Astrocyte of the spinal cord (primary cell): ENCODE results near the gene FAF1.

Experiments used
- DNase-seq: peaks from one replicate; pipeline ENCODE4 v3.0.0; 2011; ENCODE audit warnings: low read depth, low spot score
- H3K4me3 ChIP-seq: 2 replicates; pipeline ENCODE4 v1.5.1; 2011; ENCODE audit warnings: low read depth, mild to moderate bottlenecking, low read length, moderate library complexity
- in situ Hi-C: cut with HindIII; loops from 2 replicates; pipeline ENCODE4 v1.10.0; 2017; ENCODE audit warnings: low sequenced_read_pairs
- TF ChIP-seq, protein P1 (sequence below): IDR thresholded peaks from 2 replicates; pipeline ENCODE4 v1.5.1; 2012; ENCODE audit warnings: low read depth, mild to moderate bottlenecking, low read length, inconsistent platforms

FAF1 gene

DNA sequence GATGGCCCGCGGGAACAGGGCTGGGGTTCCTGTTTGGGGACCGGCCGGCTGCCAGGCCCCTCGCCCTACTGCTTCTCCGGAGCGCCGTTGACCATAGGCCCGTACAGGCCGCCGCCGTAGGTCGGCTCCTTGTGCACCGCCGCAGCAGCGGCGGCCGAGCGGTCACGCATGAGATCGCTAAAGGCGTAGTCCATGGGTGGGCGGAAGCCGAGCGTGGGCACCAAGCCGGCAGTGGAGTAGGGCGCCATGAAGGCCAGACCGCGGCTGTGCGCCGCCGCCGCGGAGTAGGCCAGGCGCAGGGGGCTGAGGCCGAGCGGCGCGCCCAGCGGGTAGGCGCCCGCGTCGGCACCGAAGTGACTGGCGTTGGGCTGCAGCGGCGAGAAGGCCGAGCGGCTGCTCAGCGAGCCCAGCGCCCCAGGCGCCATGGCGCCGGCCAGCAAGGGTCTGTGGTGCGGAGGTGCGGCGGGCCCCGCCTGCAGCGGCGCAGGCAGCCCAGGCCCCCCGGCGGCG lies 541.4 kb downstream of the FAF1 start:
- in situ Hi-C loops: no loop called here
- H3K4me3 ChIP-seq: no peak overlapping the region
- TF ChIP-seq, protein P1, sequence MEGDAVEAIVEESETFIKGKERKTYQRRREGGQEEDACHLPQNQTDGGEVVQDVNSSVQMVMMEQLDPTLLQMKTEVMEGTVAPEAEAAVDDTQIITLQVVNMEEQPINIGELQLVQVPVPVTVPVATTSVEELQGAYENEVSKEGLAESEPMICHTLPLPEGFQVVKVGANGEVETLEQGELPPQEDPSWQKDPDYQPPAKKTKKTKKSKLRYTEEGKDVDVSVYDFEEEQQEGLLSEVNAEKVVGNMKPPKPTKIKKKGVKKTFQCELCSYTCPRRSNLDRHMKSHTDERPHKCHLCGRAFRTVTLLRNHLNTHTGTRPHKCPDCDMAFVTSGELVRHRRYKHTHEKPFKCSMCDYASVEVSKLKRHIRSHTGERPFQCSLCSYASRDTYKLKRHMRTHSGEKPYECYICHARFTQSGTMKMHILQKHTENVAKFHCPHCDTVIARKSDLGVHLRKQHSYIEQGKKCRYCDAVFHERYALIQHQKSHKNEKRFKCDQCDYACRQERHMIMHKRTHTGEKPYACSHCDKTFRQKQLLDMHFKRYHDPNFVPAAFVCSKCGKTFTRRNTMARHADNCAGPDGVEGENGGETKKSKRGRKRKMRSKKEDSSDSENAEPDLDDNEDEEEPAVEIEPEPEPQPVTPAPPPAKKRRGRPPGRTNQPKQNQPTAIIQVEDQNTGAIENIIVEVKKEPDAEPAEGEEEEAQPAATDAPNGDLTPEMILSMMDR: no peak
- DNase-seq: no peak

DNA sequence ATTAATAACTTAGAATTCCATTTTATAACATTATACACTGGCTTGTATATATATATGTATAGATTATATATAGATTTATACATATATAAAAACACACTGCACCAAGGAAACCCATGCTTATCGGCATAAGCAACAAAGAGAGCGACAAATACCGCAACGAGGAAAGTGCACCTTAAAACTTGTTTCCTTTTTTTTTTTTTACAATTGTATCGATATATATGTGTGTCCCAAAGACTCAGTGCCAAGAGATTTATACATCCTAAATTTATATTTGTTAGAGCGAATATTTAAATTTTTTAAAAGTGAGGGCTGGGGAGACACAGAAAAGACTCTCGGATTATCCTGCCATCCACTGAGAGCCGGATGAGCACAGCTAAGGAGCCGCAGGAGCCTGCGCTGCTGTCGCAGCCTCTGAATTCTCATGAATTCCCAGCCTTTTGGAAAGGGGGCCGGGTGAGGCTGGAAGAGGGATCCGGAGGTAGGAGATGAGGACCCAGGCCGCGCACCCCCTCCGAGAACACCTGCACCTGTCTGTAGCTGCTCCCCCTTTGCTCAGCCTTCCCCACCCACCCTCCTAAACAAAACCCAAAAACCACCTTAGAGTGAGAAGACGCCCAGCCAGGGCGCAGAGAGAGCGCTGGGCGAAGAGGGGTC lies 542.0 kb downstream of the FAF1 start:
- TF ChIP-seq, protein P1: no peak
- H3K4me3 ChIP-seq: no peak overlapping the region
- in situ Hi-C loops: no loop called here
- DNase-seq: no peak

DNA sequence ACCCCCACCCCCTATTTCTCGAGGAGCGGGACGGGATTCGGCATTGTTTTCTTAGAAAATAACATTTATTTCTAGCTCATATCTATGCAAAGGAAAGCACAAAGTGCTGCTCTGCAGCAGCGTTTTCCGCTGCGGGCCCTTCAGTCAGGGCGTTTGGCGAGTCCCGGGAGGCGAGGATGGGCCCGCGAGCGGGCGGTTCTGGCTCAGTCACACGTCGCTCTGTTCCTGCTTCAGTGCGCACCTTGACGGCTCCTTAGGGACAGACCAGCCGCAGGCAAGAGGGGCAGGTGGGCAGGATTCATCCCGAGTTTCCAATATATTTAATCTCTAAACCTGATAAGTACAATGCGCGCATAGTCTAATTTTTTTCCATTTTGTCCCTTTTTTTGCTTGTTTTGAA lies 542.6 kb downstream of the FAF1 start:
- TF ChIP-seq, protein P1: no peak
- no peak for DNase-seq
- in situ Hi-C loops: no loop called here
- no peak overlapping the region for H3K4me3 ChIP-seq

DNA sequence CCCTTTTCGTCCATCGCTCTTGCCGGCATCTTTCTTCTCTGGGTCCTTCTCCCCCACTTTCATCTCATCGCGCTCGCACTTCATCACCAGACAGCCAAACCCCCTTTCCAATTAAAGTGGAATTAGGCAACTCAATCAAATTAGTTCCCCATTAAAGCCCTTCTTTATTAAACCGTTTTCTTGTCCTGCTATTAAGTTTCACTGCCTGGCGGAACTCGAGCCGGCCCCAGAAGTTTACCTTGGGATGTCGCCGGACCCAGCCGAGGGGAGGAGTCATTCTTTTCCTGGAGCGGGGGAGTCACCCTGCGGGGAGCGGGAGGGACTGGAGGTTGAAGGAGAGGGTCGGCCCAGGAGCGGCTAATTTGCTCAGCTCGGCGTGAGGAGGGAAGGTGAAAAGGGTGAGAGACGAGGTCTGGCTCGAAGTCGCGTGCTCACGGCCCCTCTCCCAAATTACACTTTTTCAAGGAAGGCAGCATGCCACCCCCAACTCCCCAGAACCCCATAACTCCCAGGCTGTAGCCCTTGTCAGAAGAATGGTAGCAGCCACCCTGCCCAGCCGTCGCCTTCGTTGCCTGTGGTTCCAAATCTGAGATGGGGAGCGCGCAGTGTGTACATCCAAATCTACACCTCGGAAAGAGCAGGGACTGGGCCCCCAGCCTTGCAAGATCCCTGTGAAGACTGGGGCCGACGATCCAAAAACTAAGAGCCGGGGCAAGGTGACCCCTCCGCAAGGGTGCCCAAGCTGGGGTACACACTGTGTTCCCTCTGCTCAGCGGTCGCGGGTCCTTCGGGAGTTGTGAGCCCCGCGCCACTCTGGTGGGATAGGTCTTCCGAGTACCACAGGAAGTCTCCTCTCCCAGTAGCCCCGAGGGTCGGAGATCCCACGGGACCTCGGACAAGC lies 543.3 kb downstream of the FAF1 start:
- TF ChIP-seq, protein P1: no peak
- in situ Hi-C loops: no loop called here
- no peak overlapping the region for H3K4me3 ChIP-seq
- no peak for DNase-seq

DNA sequence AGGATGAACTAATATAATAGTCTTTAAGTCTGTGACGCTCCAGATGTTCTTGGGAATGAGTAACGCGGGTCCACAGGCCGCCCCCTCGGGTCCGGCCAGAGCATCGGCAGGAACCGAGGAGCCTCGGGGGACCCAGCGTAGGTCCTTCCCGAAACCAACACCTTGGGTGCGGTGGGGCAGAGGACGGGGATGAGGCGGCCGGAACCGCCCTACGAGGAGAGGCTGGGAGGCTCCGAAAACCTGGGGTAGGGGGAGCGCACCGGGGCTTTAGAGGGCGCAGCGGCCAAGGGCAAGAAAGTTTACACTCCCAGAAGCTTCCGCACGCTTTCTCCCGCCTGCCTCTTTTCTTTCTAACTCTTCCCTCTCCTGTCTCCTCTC lies 543.9 kb downstream of the FAF1 start:
- in situ Hi-C loops: no loop called here

More for the DNA sequence above, 543.9 kb downstream of the FAF1 start:
- DNase-seq: no peak
- no peak overlapping the region for H3K4me3 ChIP-seq
- TF ChIP-seq, protein P1: no peak
